DMS53 (cell line): ENCODE measurements around the gene ZNF480.
"Not testable (repeated sequence)": the region's sequence is repeated elsewhere in the genome, so short reads cannot be mapped to it uniquely, and the experiment has no call there.

ENCODE experiments used
- DNase-seq: peaks from one replicate; lab custom pipeline; 2025; lab: John Stamatoyannopoulos, UW

The ZNF480 gene

DNA sequence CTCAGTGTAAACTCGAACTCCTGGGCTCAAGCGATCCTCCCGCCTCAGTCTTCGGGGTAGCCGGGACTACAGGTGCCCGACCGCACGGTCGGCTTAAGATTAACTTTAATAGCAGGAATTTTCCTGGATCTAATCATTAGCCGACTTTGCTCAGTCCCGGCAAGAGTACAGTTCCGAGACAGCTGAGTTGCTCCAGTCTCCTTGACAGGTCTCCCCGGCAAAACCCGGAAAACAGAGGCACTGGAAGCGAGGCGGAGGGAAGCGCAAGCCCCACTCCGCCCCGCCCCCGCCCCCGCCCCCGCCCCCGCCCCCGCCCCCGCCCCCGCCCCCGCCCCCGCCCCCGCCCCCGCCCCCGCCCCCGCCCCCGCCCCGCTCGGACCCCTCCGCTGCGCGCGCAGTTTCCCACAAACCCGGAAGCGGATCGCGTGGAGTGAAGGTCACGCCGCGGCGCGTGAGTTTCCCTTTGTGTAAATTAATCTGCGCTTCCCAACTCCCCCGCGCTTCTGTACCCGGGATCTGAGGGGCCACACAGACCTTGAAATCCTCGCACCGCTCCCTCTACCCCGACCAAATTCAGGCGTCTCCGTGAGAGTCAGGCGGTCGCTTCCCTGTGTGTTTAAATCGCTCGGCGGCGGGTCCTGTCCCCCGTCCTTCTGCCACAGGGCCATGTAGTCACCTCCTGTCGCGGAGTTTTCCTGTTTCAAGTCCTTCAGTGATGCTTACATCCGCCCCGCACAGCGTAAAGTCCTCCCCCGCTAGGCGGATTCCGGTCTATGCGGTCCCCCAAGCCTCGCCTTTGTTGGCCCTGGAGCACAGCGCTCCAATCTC, at the start of gene ZNF480:
Gene ZNF480, plus strand, starts transcription at position 397 of the 828 bp plus-strand sequence. CDS start 3,244 bp downstream, outside the sequence.
- peak; percentile 92 for DNase-seq

DNA sequence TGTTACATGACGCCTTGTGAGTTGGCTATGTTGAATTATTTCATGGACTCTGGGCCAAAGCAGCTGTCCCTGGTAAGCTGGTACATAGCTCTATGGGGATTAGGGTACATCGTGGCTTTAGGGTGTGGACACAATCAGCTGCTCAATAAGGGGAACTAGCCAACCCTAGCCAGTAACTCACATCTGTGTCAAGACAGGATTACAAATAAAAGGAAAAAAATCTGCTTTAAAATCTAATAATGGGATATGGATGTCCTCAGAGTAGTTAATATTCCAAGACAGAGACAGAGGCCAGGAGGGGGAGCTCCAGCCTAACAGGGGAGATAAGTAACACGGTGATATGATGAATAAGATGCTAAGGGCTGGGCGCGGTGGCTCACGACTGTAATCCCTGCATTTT, 48.7 kb upstream of the ZNF480 start:
- peak; percentile 79 for DNase-seq

DNA sequence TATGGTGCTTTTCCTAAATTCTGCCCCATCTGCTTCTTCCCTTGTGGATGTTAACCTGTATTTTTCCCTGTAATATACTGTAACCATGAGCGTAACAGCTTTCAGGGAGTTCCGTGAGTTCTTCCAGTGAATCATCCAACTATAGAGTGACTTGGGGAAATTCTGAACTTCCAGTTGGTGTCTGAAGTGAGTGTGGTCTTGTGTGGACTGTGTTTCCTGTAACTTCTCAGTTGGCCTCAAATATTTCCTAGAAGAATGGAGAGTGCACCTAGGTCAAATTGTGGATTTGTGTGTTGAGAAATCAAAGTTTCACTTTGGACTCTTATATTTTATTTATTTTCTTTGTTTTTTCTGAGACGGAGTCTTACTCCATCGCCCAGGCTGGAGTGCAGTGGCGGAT, 38.5 kb upstream of the ZNF480 start:
- DNase-seq = no peak

DNA sequence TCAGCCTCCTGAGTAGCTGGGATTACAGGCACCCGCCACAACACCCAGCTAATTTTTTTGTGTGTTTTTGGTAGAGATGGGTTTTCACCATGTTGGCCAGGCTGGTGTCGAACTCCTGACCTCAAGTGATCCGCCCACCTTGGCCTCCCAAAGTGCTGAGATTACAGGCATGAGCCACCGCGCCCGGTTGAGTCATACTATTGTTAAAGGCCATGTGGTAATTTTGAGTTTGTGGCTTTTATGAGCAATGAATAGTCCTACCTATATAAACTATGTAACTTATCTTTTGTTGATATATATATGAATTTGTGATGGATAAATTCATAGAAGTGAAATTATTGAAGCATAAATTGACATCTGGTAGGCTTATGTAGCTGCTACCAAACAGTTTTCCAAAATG, 31.4 kb upstream of the ZNF480 start:
- DNase-seq = not testable (repeated sequence)

DNA sequence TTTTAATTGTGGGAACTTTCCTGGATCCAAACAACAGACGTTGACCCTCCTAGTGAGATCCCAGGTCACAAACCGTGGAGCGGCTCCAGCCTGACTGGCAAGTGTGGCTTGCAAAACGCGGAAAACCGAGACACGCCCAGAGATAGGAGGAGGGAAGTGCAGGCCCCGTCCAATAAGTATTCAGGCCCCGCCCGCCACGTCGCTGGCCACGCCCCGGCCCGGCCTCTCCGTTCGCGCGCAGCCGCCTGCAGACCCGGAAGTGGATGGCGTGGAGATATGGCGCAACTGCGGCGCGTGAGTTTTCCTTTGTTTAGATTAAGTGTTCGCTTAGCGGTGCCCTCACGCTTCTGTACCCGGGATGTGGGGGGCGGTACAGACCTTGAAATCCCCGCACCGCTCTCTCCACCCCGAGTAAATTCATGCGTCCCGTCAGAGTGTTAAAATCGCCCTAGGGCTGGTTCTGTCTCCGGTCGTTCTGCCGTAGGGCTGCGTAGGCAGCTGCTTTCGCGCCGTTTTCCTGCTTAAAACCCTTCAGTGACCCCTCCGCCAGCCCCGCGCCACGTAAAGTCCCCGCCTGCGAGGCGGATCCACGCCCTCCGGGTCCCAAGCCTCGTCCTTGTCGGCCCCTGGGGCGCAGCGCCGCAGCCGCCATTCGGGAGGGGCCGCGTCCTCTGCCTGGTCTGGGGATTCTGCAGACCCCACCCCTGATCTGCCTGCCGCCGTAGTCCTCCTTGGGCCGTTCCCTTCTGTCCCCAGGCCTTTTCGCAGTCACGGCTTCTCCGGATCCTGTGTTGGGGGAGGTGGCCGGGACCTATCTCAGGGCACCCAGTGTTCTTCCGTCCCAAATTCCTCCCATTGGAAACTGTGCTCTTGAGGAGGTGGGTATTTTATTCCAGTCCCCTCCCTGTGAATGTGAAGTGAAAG, 27.4 kb upstream of the ZNF480 start, which contains the start of gene ZNF766:
Gene ZNF766, plus strand, starts transcription at position 250 of the 924 bp plus-strand sequence. Its CDS starts 27 bp downstream, at position 277.
- DNase-seq = peak; percentile 98

DNA sequence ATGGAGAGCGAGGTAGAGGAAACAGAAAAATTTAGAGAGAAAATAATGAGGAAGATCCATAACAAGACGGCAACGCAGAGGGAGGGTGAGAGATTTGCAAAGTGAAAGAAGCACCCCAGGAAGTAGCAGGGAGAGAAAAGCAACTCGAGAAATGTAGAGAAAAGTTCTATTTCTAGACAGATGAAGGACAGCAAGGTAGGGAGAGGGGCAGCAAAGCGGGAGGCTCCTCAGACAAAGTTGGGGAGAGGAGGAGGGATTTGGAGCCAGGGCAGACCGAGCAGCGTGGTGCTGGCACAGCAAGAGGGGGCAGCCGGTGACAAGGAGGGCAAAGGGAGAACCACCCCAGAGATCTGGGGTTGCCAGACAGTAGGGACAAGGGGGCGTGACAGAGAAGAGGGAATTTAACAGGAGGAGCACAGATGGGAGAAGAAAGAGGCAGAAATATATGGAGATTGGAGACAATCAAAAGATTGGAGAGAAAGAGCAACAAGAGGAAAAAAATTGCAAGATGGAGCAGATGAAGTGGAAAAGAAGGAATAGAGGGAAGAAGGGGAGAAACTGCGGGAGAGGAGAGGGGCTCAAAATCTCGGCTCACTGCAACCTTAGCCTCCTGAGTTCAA, 26.6 kb upstream of the ZNF480 start:
- peak; percentile 47 for DNase-seq

DNA sequence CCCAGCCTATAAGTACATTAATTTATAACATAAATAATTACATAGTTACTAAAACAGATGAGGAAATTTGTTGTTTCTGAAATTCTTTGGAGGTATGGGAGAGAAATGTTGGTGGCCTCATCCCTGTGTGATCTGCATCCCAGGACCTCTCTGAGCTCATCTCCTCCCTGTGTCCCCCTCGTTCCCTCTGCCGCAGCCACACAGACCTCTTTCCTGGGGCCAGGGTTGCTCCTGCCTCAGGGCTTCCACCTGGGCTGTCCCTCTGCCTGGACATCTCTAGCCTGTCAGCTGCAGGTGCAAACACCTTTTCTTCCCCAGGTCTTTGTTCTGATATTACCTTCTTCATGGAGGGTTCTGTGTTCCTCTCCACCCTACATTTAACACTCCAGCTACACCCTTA, 23.7 kb upstream of the ZNF480 start:
- DNase-seq = no peak

DNA sequence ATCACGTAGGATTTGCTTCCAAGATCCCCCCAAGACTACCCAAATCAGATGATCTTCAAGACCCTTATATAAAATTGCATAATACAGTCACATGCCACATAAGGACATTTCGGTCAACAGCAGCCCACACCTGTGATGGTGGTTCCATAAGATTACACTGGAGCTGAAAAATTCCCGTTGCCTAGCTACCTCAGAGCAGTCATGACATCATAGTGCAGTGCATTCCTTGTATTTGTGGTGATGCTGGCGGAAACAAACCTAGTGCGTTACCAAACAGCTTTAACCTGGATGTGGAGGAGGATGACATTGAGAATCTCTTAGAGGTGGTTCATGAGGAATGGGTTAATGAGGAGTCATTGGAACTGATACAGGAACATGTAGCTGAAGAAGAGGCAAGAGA, 22.8 kb upstream of the ZNF480 start:
- no peak for DNase-seq

DNA sequence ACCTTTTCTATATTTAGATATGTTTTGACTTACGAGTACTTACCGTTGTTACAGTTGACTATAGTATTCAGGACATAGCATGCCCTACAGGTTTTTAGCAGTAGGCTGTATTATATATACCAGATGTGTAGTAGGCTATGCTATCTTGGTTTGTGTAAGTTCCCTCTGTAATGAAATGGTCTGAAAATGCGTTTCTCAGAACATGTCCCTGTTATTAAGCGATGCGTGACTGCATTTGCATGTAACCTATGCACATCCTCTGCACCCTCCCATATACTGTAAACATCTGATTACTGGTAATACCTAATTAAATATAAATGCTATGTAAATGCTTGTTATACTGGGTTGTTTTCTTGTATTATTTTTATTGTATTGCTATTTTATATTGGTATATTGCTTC, 21.0 kb upstream of the ZNF480 start:
- DNase-seq = no peak

DNA sequence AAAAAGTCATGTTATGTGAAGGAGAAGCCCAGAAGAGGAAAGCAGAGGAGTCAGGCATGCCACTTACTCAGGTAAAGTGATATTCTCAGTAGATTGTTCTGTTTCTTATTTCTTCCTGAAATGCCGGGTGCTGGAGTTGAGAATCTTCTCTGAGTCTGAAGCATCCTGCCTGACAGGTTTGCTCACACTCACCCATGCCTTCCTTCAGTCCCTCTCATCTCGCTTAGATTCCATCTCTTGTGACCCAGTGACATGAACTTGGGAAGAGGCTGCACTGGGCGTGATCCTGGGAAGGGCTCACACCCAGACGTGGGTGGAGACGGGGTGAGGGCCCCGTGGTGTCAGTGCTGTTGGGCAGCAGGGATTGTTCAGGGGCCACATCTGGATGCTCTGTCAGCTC, 19.5 kb upstream of the ZNF480 start:
- DNase-seq = no peak

DNA sequence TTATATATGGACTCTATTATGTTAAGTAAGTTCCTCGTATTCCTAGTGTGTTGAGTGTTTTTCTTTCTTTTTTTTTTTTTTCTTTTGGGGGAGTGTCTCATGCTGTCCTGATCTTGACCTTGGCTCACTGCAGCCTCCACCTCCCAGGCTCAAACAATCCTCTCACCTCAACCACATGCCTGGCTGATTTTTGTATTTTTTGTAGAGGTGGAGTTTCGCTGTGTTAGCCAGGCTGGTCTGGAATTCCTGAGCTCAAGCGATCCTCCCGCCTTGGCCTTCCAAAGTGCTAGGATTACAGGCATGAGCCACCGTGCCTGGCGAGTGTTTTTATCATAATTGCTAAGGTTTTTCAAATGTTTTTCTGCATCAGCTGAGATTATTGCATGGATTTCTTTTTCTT, 10.7 kb upstream of the ZNF480 start:
- DNase-seq = no peak

DNA sequence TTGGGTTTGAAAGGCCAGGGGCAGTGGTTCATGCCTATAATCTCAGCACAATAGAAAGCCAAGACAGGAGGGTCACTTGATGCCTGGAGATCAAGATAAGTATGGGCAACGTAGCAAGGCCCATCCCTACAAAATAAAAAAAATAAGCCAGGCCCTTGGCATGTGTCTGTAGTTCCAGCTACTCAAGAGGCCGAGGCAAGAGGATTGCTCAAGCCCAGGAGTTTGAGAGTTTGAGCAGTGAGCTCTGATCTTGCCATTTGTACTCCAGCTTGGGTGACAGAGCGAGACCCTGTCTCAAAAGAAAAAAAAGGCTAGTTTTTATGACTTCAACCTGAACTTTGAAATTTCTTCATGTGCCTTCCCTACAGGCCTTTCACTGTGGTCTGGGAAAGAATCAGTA, 5.2 kb upstream of the ZNF480 start:
- no peak for DNase-seq

DNA sequence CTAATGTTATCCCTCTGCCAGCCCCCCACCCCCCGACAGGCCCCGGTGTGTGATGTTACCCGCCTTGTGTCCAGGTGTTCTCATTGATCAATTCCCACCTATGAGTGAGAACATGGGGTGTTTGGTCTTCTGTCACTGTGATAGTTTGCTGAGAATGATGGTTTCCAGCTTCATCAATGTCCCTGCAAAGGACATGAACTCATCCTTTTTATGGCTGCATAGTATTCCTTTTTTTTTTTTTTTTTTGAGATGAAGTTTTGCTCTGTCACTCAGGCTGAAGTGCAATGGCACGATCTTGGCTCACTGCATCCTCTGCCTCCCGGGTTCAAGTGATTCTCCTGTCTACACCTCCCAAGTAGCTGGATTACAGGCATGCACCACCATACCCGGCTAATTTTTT, 4.0 kb upstream of the ZNF480 start:
- not testable (repeated sequence) for DNase-seq

DNA sequence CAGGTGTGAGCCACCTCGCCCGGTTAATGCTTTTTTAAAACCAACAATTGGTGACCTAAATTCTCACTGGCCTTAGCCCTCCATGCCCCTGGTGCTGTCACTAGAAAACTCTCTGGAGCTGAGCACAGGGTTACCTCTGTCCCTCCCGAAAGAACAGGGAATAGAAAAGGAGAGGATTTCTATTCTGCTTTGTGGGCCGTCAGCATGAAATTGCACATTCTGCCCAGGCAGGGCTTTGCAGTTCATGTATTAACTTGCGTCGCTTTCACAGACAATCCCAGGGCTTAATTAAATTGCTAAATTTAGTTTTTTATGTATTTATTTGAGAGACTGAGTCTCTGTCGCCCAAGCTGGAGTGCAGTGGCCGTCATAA, 583 bp upstream of the ZNF480 start:
- DNase-seq = no peak

DNA sequence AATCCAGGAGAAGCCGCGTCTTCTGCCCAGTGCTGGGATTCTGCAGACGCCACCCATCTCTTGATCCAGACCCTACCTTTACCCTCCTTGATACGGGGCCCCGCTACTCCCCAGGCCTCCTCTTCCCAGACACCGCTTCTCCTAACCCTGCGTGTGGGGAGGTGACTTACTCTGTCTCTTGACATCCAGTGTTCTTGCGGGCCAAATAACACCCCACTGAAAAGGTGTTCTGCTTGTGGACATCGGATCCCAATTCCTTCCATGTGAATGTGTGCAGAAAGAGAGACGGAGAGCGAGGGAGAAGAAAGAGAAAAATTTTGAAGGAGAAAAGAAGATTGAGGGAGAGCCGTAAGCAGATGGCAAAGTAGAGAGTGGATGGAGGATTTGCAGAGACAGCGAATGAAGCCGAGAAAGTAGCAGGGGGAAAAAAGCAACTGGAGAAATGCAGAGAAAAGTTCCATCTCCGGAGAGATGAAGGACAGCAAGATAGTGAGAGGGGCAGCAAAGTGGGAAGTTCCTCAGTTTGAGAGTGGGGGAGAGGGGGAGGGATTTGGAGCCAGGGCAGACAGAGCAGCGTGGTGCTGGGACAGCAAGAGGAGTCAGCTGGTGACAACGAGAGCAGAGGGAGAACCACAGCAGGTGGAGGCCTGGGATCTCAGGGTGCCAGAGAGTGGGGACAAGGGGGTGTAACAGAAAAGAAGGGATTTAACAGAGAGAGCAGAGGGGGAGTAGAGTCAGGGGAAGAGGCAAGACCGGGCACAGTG, 814 bp downstream of the ZNF480 start:
- DNase-seq = no peak

DNA sequence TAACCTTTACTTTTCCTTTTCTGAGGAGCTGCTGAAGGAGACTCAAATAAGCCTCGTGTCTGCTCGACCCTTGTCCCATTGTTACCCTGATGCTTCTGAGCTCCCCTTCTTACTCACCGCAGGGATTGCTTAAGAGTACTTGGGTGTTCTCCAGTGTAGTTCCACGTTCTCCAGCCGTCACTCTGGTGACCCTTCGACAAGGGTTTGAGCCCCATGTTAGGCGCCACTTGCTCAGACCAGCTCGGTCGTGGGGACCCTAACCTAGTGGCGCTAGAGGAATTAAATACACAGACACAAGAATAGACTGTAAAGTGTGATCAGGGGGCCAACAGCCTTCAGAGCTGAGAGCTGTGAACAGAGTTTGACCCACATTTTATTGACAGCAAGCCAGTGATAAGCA, 10.3 kb downstream of the ZNF480 start:
- peak; percentile 35 for DNase-seq

DNA sequence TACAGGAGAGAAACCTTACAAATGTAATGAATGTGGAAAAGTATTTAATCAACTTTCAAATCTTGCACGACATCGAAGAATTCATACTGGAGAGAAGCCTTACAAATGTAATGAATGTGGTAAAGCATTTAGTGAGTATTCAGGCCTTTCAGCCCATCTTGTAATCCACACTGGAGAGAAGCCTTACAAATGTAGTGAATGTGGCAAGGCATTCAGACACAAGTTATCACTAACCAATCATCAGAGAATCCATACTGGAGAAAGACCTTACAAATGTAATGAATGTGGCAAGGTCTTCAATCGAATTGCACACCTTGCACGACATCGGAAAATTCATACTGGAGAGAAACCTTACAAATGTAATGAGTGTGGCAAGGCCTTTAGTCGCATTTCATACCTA, 25.5 kb downstream of the ZNF480 start:
- DNase-seq = no peak

DNA sequence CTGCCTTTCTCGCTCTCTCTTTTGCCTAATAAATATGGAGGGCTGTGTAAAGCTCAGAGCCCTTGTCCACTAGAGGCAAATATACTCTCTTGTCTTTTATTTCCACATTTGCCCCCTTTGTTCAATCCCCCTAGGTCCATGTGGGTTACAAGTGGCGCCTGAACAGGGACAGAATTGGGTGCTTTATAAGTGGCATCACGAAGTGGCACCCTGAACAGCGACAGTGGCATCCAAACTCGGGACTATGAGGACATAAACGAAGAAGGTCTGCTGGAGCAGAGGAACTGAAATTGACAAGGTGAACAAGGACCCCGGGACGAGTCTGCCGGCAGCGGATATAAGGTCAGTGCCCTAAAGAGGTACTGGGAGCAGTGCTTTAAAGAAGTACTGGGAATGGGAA, 34.8 kb downstream of the ZNF480 start:
- peak; percentile 12 for DNase-seq

DNA sequence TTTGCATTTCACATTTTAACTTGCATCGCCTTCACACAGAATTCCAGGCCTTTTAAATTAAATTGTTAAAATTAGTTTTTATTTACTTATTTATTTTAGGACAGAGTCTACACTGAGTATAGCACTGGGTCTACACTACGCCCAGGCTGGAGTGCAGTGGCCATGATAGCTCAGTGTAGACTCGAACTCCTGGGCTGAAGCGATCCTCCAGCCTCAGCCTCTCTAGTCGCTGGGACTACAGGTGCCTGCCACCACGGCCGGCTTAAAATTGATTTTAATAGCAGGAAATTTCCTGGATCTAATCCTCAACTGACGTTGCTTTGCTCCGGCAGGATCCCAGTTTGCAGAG, 38.8 kb downstream of the ZNF480 start:
- DNase-seq = no peak

DNA sequence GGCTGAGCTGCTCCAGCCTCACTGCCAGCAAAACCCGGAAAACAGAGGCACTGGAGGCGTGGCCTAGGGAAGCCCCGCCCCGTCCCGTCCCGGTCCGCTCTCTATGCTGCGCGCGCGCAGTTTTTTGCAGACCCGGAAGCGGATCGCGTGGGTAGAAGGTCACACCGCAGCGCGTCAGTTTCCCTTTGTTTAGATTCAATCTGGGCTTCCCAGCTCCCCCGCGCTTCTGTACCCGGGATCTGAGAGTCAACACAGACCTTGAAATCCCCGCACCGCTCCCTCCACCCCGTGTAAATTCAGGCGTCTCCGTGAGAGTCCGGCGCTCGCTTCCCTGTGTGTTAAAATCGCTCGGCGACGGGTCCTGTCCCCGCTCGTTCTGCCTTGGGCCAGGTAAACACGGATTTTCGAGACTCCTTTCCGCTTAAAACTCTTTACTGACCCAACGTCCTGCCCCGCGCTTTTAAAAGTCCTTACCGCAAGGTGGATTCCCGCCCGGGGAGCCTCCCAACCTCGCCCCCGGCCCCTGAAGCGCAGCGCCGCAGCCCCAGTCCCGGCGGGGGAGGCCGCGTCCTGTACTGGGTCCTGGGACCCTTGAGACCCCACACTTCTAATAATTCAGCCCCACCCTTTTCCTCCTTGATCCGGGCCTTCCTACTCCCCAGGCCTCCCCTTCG, 39.3 kb downstream of the ZNF480 start, which contains the start of gene ZNF610:
Gene ZNF610, plus strand, starts transcription at position 127 of the 674 bp plus-strand sequence. CDS start 12,930 bp downstream, outside the sequence.
- DNase-seq = peak; percentile 94

DNA sequence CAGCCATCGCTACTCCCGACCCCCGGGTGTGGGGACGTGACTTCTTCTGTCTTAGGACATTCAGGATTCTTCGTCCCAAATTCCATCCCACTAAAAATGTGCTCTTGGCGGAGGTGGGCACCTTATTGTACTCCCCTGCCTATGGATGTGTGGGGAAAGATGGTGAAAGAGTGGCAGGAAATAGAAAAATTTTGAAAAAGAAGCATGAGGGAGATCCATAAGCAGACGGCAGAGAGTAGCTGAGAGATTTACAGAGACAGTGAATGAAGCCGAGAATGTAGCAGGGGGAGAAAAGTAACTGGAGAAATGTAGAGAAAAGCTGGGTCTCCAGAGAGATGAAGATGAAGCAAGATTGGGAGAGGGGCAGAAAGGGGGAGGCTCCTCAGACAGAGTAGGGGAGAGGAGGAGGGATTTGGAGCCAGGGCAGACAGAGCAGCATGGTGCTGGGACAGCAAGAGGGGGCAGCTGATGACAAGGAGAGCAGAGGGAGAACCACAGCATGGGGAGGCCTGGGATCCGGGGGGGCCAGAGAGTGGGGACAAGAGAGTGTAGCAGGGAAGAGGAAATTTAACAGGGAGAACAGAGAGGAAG, 39.9 kb downstream of the ZNF480 start:
- peak; percentile 41 for DNase-seq
